Measurements from ENCODE around the gene L3MBTL4. TPM values are rescaled to one million over a fixed set of nuclear protein-coding genes. Genes with fewer than 3 reads are reported as not detected.

L3MBTL4 gene
- total RNA-seq, 4 donors from 2014 or later: 3.6 to 9.0 (median 5.0) TPM

- Histone ChIP-seq H3K4me3 (no peak overlapping the region), H3K27me3 (no peaks in the 10 kb centered on the region), H3K27ac (no peak overlapping the region), H3K36me3 (no peaks in the 10 kb centered on the region), H3K4me1 (peaks cover 0 to 21% (median 0%) of the 10 kb centered on the region in 3 donors), H3K9me3 (no peaks in the 10 kb centered on the region)
- intact Hi-C loops (cut with DNase I): no loop called here
- no peak for TF ChIP-seq POLR2A (IDR thresholded peaks at IDR 0.05)
- no peak for TF ChIP-seq CTCF (IDR thresholded peaks at IDR 0.05)
- no peak for DNase-seq
Measured at GRCh38 chr18:6330786-6331185, 83.9 kb downstream of the L3MBTL4 start.

GRCh38 chr18:6328621-6329010, 86.1 kb downstream of the L3MBTL4 start:
- Histone ChIP-seq H3K9me3 (peaks cover 0 to 11% (median 8%) of the 10 kb centered on the region in 3 donors), H3K4me3 (no peak overlapping the region), H3K27ac (no peak overlapping the region), H3K27me3 (no peaks in the 10 kb centered on the region), H3K36me3 (peaks cover 0 to 10% (median 0%) of the 10 kb centered on the region in 3 donors), H3K4me1 (peaks cover 0 to 21% (median 0%) of the 10 kb centered on the region in 3 donors)
- no peak for TF ChIP-seq POLR2A (IDR thresholded peaks at IDR 0.05)
- 34 to 37% methylated on average over 3 of the region's 3 CpGs for WGBS, 2 donors
- no peak for DNase-seq
- intact Hi-C loops (cut with DNase I): no loop called here

- WGBS, 2 donors: 39 to 41% methylated on average over 2 of the region's 2 CpGs
- Histone ChIP-seq H3K36me3 (peaks cover 0 to 15% (median 0%) of the 10 kb centered on the region in 3 donors), H3K9me3 (peaks cover 0 to 16% (median 13%) of the 10 kb centered on the region in 3 donors), H3K27me3 (no peaks in the 10 kb centered on the region), H3K4me1 (peaks cover 0 to 21% (median 0%) of the 10 kb centered on the region in 3 donors), H3K27ac (no peak overlapping the region), H3K4me3 (no peak overlapping the region)
- TF ChIP-seq POLR2A (IDR thresholded peaks at IDR 0.05) (no peak), CTCF (IDR thresholded peaks at IDR 0.05) (no peak)
- intact Hi-C loops (cut with DNase I): no loop called here
- DNase-seq: no peak
Measured at GRCh38 chr18:6327895-6328620, 86.7 kb downstream of the L3MBTL4 start.

GRCh38 chr18:6327485-6327884, 87.2 kb downstream of the L3MBTL4 start:
- DNase-seq: no peak
- Histone ChIP-seq H3K4me1 (peaks cover 0 to 21% (median 0%) of the 10 kb centered on the region in 3 donors), H3K27me3 (no peaks in the 10 kb centered on the region), H3K36me3 (peaks cover 0 to 17% (median 0%) of the 10 kb centered on the region in 3 donors), H3K9me3 (peaks cover 0 to 20% (median 13%) of the 10 kb centered on the region in 3 donors), H3K27ac (no peak overlapping the region), H3K4me3 (no peak overlapping the region)
- TF ChIP-seq CTCF (IDR thresholded peaks at IDR 0.05) (no peak), POLR2A (IDR thresholded peaks at IDR 0.05) (no peak)
- 68 to 79% methylated on average over 4 of the region's 4 CpGs for WGBS, 2 donors
- intact Hi-C loops (cut with DNase I): no loop called here

GRCh38 chr18:6326566-6326965, 88.1 kb downstream of the L3MBTL4 start:
- no peak for DNase-seq
- Histone ChIP-seq H3K4me1 (peaks cover 0 to 21% (median 0%) of the 10 kb centered on the region in 3 donors), H3K27me3 (no peaks in the 10 kb centered on the region), H3K36me3 (peaks cover 0 to 17% (median 0%) of the 10 kb centered on the region in 3 donors), H3K27ac (no peak overlapping the region), H3K4me3 (no peak overlapping the region), H3K9me3 (peaks cover 0 to 20% (median 13%) of the 10 kb centered on the region in 3 donors)
- intact Hi-C loops (cut with DNase I): no loop called here
- WGBS, 2 donors: 85 to 89% methylated on average over 2 of the region's 2 CpGs
- TF ChIP-seq CTCF (IDR thresholded peaks at IDR 0.05): no peak
- TF ChIP-seq POLR2A (IDR thresholded peaks at IDR 0.05): no peak

Data from esophagus squamous epithelium (tissue), 5 donors.